Measurements from ENCODE around the gene C15orf39. TPM values are rescaled to one million over a fixed set of nuclear protein-coding genes. Genes with fewer than 3 reads are reported as not detected.

Gene C15orf39
- total and polyA plus RNA-seq, 2 of the 13 experiments (the other 11 are each of a cell fraction or from before 2014, with no cell fraction given): 6.2 to 13.5 TPM

- Histone ChIP-seq H4K20me1 (ENCODE audit: insufficient read depth, low read length) (no peaks in the 10 kb centered on the region), H3K36me3 (replicated peaks in 1 of 2; ENCODE audit: control insufficient read depth in 1 of 2, insufficient read depth in 2 of 2, low read length in 2 of 2) (no peaks in the 10 kb centered on the region), H3K4me2 (ENCODE audit: low read depth, low read length) (no peak overlapping the region), H3K9me3 (ENCODE audit: low read length) (no peaks in the 10 kb centered on the region), H3K27me3 (ENCODE audit: control insufficient read depth in 1 of 2, insufficient read depth in 2 of 2, low read length in 2 of 2) (peaks cover 9 to 50% of the 10 kb centered on the region in 2 experiments; a peak in 3 of 5 replicates), H2AFZ (ENCODE audit: low read length) (no peak overlapping the region), H3K79me2 (ENCODE audit: insufficient read depth, low read length) (no peaks in the 10 kb centered on the region), H3K4me1 (ENCODE audit: insufficient read depth, low read length) (peaks cover 17% of the 10 kb centered on the region), H3K27ac (ENCODE audit: extremely low read length, insufficient read depth, low read length) (no peak overlapping the region), H3K9ac (ENCODE audit: insufficient read depth, low read depth, low read length) (no peak overlapping the region), H3K4me3 (replicated peaks in 1 of 3; ENCODE audit: insufficient read depth in 1 of 3, low read depth in 2 of 3, low read length in 3 of 3) (no peak overlapping the region)
- no peak for FAIRE-seq
- DNase-seq (ENCODE audit: low spot score): no peak
- in situ Hi-C loops (cut with HindIII; ENCODE audit: extremely low pct_ligation_motif_present, low pct_unique_long_range_greater_than_20kb): loop anchor here (25.0 kb wide), 1 partner anchor 529 kb away; no protein-coding TSS in a partner anchor
- no peak for TF ChIP-seq ELF1 (CRISPR knock-in tag; IDR thresholded peaks at IDR 0.05)
- TF ChIP-seq ZNF772 (CRISPR knock-in tag; IDR thresholded peaks at IDR 0.05): no peak
- no peak for TF ChIP-seq ZSCAN20 (CRISPR knock-in tag; IDR thresholded peaks at IDR 0.05; ENCODE audit: borderline replicate concordance)
- TF ChIP-seq ZNF543 (CRISPR knock-in tag; IDR thresholded peaks at IDR 0.05): no peak
- no peak for TF ChIP-seq ZNF230 (CRISPR knock-in tag; IDR thresholded peaks at IDR 0.05)
- no peak for TF ChIP-seq MED8 (CRISPR knock-in tag; IDR thresholded peaks at IDR 0.05; ENCODE audit: insufficient replicate concordance)
- TF ChIP-seq ZNF775 (CRISPR knock-in tag; IDR thresholded peaks at IDR 0.05; ENCODE audit: borderline replicate concordance): no peak
- no peak for TF ChIP-seq ZNF761 (CRISPR knock-in tag; conservative IDR thresholded peaks at IDR 0.05)
- TF ChIP-seq ATF7-NPFF (CRISPR knock-in tag; IDR thresholded peaks at IDR 0.05; ENCODE audit: low read depth): no peak
- no peak for TF ChIP-seq ZNF326 (CRISPR knock-in tag; IDR thresholded peaks at IDR 0.05; ENCODE audit: borderline replicate concordance)
- TF ChIP-seq ADNP (CRISPR knock-in tag; IDR thresholded peaks at IDR 0.05): no peak
- TF ChIP-seq RNF219 (CRISPR knock-in tag; IDR thresholded peaks at IDR 0.05): no peak
- TF ChIP-seq ZNF570 (CRISPR knock-in tag; IDR thresholded peaks at IDR 0.05; ENCODE audit: borderline replicate concordance): no peak
- ChIA-PET POLR2A (no interaction called here), CTCF (ENCODE audit: low intra/inter-chr PET ratio, low total read pairs) (no interaction called here)
- BruUV-seq (replicated peaks): no TSS peak
- WGBS (ENCODE audit: low lambda C conversion rate): no CpG with 5 or more reads among the region's 14 CpGs
- intact Hi-C loops (cut with micrococcal nuclease; ENCODE audit: unreplicated experiment): no loop called here
- ATAC-seq: no peak
Observed at GRCh38 chr15:75233504-75234190, 32.0 kb downstream of the C15orf39 start.

All from HepG2 (cell line).